Measurements from ENCODE around the gene GSE1. TPM values are rescaled to one million over a fixed set of nuclear protein-coding genes. Genes with fewer than 3 reads are reported as not detected.

The GSE1 gene
- total RNA-seq, 3 donors from 2014 or later, result 52.3 to 105 (median 60.7) TPM

- H3K4me3 ChIP-seq, result no peak overlapping the region
- H3K27ac ChIP-seq, result no peak overlapping the region
- H3K27me3 ChIP-seq, result no peaks in the 10 kb centered on the region
- peaks cover 0 to 3% of the 10 kb centered on the region in 2 donors for H3K4me1 ChIP-seq
- H3K36me3 ChIP-seq, result no peaks in the 10 kb centered on the region
- intact Hi-C loops (cut with DNase I; ENCODE audit: low total_unique reads), result no loop called here
- DNase-seq (ENCODE audit: low spot score in 2 of 2), result no peak
- TF ChIP-seq POLR2A (IDR thresholded peaks at IDR 0.05) (no peak), POLR2AphosphoS5 (IDR thresholded peaks at IDR 0.05) (no peak), CTCF (IDR thresholded peaks at IDR 0.05) (no peak)
- no peaks in the 10 kb centered on the region for H3K9me3 ChIP-seq
These were observed 44.1 kb downstream of the GSE1 start for GRCh38 chr16:85657267-85657650.

GRCh38 chr16:85657996-85658395 is 44.9 kb downstream of the GSE1 start:
- intact Hi-C loops (cut with DNase I; ENCODE audit: low total_unique reads), result no loop called here
- TF ChIP-seq CTCF (IDR thresholded peaks at IDR 0.05) (no peak), POLR2AphosphoS5 (IDR thresholded peaks at IDR 0.05) (no peak), POLR2A (IDR thresholded peaks at IDR 0.05) (no peak)
- H3K9me3 ChIP-seq, result no peaks in the 10 kb centered on the region
- peak overlapping the region in 1 of 2 donors; percentile 53 for H3K27ac ChIP-seq
- no peaks in the 10 kb centered on the region for H3K36me3 ChIP-seq
- no peak for DNase-seq (ENCODE audit: low spot score in 2 of 2)
- H3K4me3 ChIP-seq, result no peak overlapping the region
- no peaks in the 10 kb centered on the region for H3K27me3 ChIP-seq
- H3K4me1 ChIP-seq, result peaks cover 0 to 3% of the 10 kb centered on the region in 2 donors

- Histone ChIP-seq H3K36me3 (peaks cover 4% of the 10 kb centered on the region), H3K27ac (peak overlapping the region in 1 of 2 donors; percentile 57), H3K27me3 (no peaks in the 10 kb centered on the region), H3K9me3 (no peaks in the 10 kb centered on the region), H3K4me3 (no peak overlapping the region), H3K4me1 (peaks cover 0 to 3% of the 10 kb centered on the region in 2 donors)
- TF ChIP-seq CTCF (IDR thresholded peaks at IDR 0.05), result no peak
- TF ChIP-seq POLR2AphosphoS5 (IDR thresholded peaks at IDR 0.05), result no peak
- TF ChIP-seq POLR2A (IDR thresholded peaks at IDR 0.05), result no peak
- no peak for DNase-seq (ENCODE audit: low spot score in 2 of 2)
- intact Hi-C loops (cut with DNase I; ENCODE audit: low total_unique reads), result no loop called here
These were observed 45.6 kb downstream of the GSE1 start for GRCh38 chr16:85658504-85659326.

- intact Hi-C loops (cut with DNase I; ENCODE audit: low total_unique reads), result no loop called here
- TF ChIP-seq POLR2AphosphoS5 (IDR thresholded peaks at IDR 0.05), result no peak
- TF ChIP-seq CTCF (IDR thresholded peaks at IDR 0.05), result no peak
- no peak for TF ChIP-seq POLR2A (IDR thresholded peaks at IDR 0.05)
- Histone ChIP-seq H3K4me3 (no peak overlapping the region), H3K27me3 (no peaks in the 10 kb centered on the region), H3K9me3 (no peaks in the 10 kb centered on the region), H3K27ac (peak overlapping the region in 1 of 2 donors; percentile 57), H3K36me3 (peaks cover 8% of the 10 kb centered on the region), H3K4me1 (peaks cover 0 to 3% of the 10 kb centered on the region in 2 donors)
- no peak for DNase-seq (ENCODE audit: low spot score in 2 of 2)
These were observed 46.2 kb downstream of the GSE1 start for GRCh38 chr16:85659336-85659735.

GRCh38 chr16:85659805-85660511 is 46.8 kb downstream of the GSE1 start:
- Histone ChIP-seq H3K36me3 (peaks cover 8% of the 10 kb centered on the region), H3K27me3 (no peaks in the 10 kb centered on the region), H3K4me1 (peaks cover 0 to 3% of the 10 kb centered on the region in 2 donors), H3K9me3 (no peaks in the 10 kb centered on the region), H3K4me3 (no peak overlapping the region), H3K27ac (peak overlapping the region; percentile 12 to 57)
- TF ChIP-seq CTCF (IDR thresholded peaks at IDR 0.05), result peak; percentile 46 to 96 (median 87)
- TF ChIP-seq POLR2A (IDR thresholded peaks at IDR 0.05), result no peak
- peak in 1 of 3 donors; percentile 30 for TF ChIP-seq POLR2AphosphoS5 (IDR thresholded peaks at IDR 0.05)
- DNase-seq (ENCODE audit: low spot score in 2 of 2), result peak; percentile 70 to 88
- intact Hi-C loops (cut with DNase I; ENCODE audit: low total_unique reads), result loop anchor here (10.0 kb wide), 1 partner anchor 85 kb away; no protein-coding TSS in a partner anchor

All from breast epithelium (tissue), 4 donors.